HEK293 (cell line): ENCODE results near the gene FGD1.

Source experiments
- CTCF ChIA-PET: fragments of 350-600 bp; formaldehyde crosslinking; extraction: SDS; loops from one replicate; lab custom pipeline; 2021; ENCODE audit warnings: antibody characterized with exemption; lab: Yijun Ruan, JAX
- POLR2A ChIA-PET: fragments of 300-600 bp; formaldehyde crosslinking; extraction: SDS; loops from one replicate; lab custom pipeline; 2020; ENCODE audit warnings: antibody characterized with exemption, inconsistent platforms; lab: Yijun Ruan, JAX
- H3K27ac ChIP-seq: fragments of 200-500 bp; sonication (Bioruptor generic); 2 replicates; pipeline ENCODE4 v1.5.1; 2014; ENCODE audit warnings: low read depth, low read length, control low read depth, inconsistent platforms; ENCODE audit errors: extremely low read depth
- H3K36me3 ChIP-seq, 2 experiments: fragments of 200-500 bp in 1 of 2; sonication (Bioruptor generic) in 1 of 2; 1 replicate in 1 of 2; 2 replicates in 1 of 2; pipeline ENCODE4 v1.5.1; 2014 to 2017; ENCODE audit warnings: inconsistent platforms in 2 of 2, low read length in 2 of 2; ENCODE audit not compliant: control insufficient read depth in 2 of 2, insufficient read depth in 1 of 2
- H3K4me1 ChIP-seq: fragments of 200-500 bp; sonication (Bioruptor generic); 2 replicates; pipeline ENCODE4 v1.5.1; 2014; ENCODE audit warnings: mild to moderate bottlenecking, low read length, inconsistent platforms; ENCODE audit not compliant: control insufficient read depth, insufficient read depth
- H3K4me3 ChIP-seq: 2 replicates; pipeline ENCODE4 v1.5.1; 2011; ENCODE audit warnings: low read depth, mild to moderate bottlenecking, control low read depth, low read length, moderate library complexity
- H3K9me3 ChIP-seq: fragments of 200-500 bp; sonication (Bioruptor generic); 2 replicates; pipeline ENCODE4 v1.5.1; 2014; ENCODE audit warnings: low read depth, low read length, inconsistent platforms; ENCODE audit not compliant: control insufficient read depth, insufficient read depth
- EGR2 ChIP-seq: fragments of 450-650 bp; formaldehyde crosslinking; IDR thresholded peaks from 2 replicates; pipeline ENCODE4 v1.5.1; 2016; ENCODE audit warnings: low read depth, missing biosample characterization, missing genetic modification characterization
- KLF7 ChIP-seq: fragments of 450-650 bp; formaldehyde crosslinking; IDR thresholded peaks from 2 replicates; pipeline ENCODE4 v1.5.1; 2016; ENCODE audit warnings: missing biosample characterization, missing genetic modification characterization, borderline replicate concordance
- REPIN1 ChIP-seq: fragments of 450-650 bp; formaldehyde crosslinking; IDR thresholded peaks from 2 replicates; pipeline ENCODE4 v1.5.1; 2017; ENCODE audit warnings: missing biosample characterization, missing genetic modification characterization, low read depth
- SCRT1 ChIP-seq: fragments of 450-650 bp; formaldehyde crosslinking; IDR thresholded peaks from 2 replicates; pipeline ENCODE4 v1.5.1; 2016; ENCODE audit warnings: missing biosample characterization, missing genetic modification characterization, borderline replicate concordance
- SP7 ChIP-seq: fragments of 450-650 bp; formaldehyde crosslinking; IDR thresholded peaks from 2 replicates; pipeline ENCODE4 v1.5.1; 2016; ENCODE audit warnings: missing biosample characterization, missing genetic modification characterization
- ZBTB1 ChIP-seq: fragments of 450-650 bp; formaldehyde crosslinking; IDR thresholded peaks from 2 replicates; pipeline ENCODE4 v1.5.1; 2016; ENCODE audit warnings: missing biosample characterization, missing genetic modification characterization
- ZBTB20 ChIP-seq: fragments of 450-650 bp; formaldehyde crosslinking; IDR thresholded peaks from 2 replicates; pipeline ENCODE4 v1.5.1; 2016; ENCODE audit warnings: missing biosample characterization, missing genetic modification characterization
- ZFHX2 ChIP-seq: fragments of 450-650 bp; formaldehyde crosslinking; conservative IDR thresholded peaks from 2 replicates; pipeline ENCODE4 v1.5.1; 2016; ENCODE audit warnings: missing biosample characterization, missing genetic modification characterization
- ZIC2 ChIP-seq: fragments of 450-650 bp; formaldehyde crosslinking; IDR thresholded peaks from 2 replicates; pipeline ENCODE4 v1.5.1; 2016; ENCODE audit warnings: missing biosample characterization, missing genetic modification characterization
- ZNF133 ChIP-seq: fragments of 450-650 bp; formaldehyde crosslinking; IDR thresholded peaks from 2 replicates; pipeline ENCODE4 v1.5.1; 2016; ENCODE audit warnings: missing biosample characterization, missing genetic modification characterization
- ZNF202 ChIP-seq: fragments of 450-650 bp; formaldehyde crosslinking; IDR thresholded peaks from 2 replicates; pipeline ENCODE4 v1.5.1; 2016; ENCODE audit warnings: missing biosample characterization, missing genetic modification characterization, borderline replicate concordance
- ZNF214 ChIP-seq: fragments of 450-650 bp; formaldehyde crosslinking; IDR thresholded peaks from 2 replicates; pipeline ENCODE4 v1.5.1; 2017; ENCODE audit warnings: missing biosample characterization, mild to moderate bottlenecking, missing genetic modification characterization, borderline replicate concordance
- ZNF292 ChIP-seq: fragments of 450-650 bp; formaldehyde crosslinking; IDR thresholded peaks from 2 replicates; pipeline ENCODE4 v1.5.1; 2016; ENCODE audit warnings: low read depth, missing biosample characterization, missing genetic modification characterization, borderline replicate concordance
- ZNF324 ChIP-seq: fragments of 450-650 bp; formaldehyde crosslinking; IDR thresholded peaks from 2 replicates; pipeline ENCODE4 v1.5.1; 2016; ENCODE audit warnings: missing biosample characterization, missing genetic modification characterization
- ZNF394 ChIP-seq: fragments of 450-650 bp; formaldehyde crosslinking; IDR thresholded peaks from 2 replicates; pipeline ENCODE4 v1.5.1; 2016; ENCODE audit warnings: missing biosample characterization, missing genetic modification characterization, mild to moderate bottlenecking, moderate library complexity, borderline replicate concordance
- ZNF549 ChIP-seq: fragments of 450-650 bp; IDR thresholded peaks from 2 replicates; pipeline ENCODE4 v1.5.1; 2018; ENCODE audit warnings: missing biosample characterization, missing genetic modification characterization, mild to moderate bottlenecking, inconsistent platforms, moderate library complexity
- ZNF660 ChIP-seq: fragments of 450-650 bp; IDR thresholded peaks from 2 replicates; pipeline ENCODE4 v1.5.1; 2018; ENCODE audit warnings: missing biosample characterization, mild to moderate bottlenecking, missing genetic modification characterization
- ZNF792 ChIP-seq: fragments of 450-650 bp; formaldehyde crosslinking; IDR thresholded peaks from 2 replicates; pipeline ENCODE4 v1.5.1; 2016; ENCODE audit warnings: missing biosample characterization, missing genetic modification characterization
- ZSCAN30 ChIP-seq: fragments of 450-650 bp; IDR thresholded peaks from 2 replicates; pipeline ENCODE4 v1.5.1; 2018; ENCODE audit warnings: missing biosample characterization, mild to moderate bottlenecking, missing genetic modification characterization, moderate library complexity
- ZXDB ChIP-seq: fragments of 450-650 bp; formaldehyde crosslinking; IDR thresholded peaks from 2 replicates; pipeline ENCODE4 v1.5.1; 2016; ENCODE audit warnings: missing biosample characterization, missing genetic modification characterization
- TF ChIP-seq, protein P1 (sequence below): sonication (generic); formaldehyde crosslinking; IDR thresholded peaks from 2 replicates; pipeline ENCODE4 v1.8.1; 2022; ENCODE audit warnings: mild to moderate bottlenecking, moderate library complexity, missing genetic modification reagents
- TF ChIP-seq, protein P2 (sequence below): fragments of 450-650 bp; formaldehyde crosslinking; IDR thresholded peaks from 2 replicates; pipeline ENCODE4 v1.5.1; 2016; ENCODE audit warnings: missing biosample characterization, missing genetic modification characterization
- TF ChIP-seq, protein P3 (sequence below): fragments of 450-650 bp; formaldehyde crosslinking; IDR thresholded peaks from 2 replicates; pipeline ENCODE4 v1.5.1; 2016; ENCODE audit warnings: missing biosample characterization, missing genetic modification characterization
- TF ChIP-seq, protein P4 (sequence below): fragments of 450-650 bp; formaldehyde crosslinking; IDR thresholded peaks from 2 replicates; pipeline ENCODE4 v1.5.1; 2016; ENCODE audit warnings: missing biosample characterization, missing genetic modification characterization, low read depth
- TF ChIP-seq, protein P5 (sequence below): fragments of 450-650 bp; formaldehyde crosslinking; IDR thresholded peaks from 2 replicates; pipeline ENCODE4 v1.5.1; 2016; ENCODE audit warnings: missing biosample characterization, missing genetic modification characterization

The FGD1 gene

DNA sequence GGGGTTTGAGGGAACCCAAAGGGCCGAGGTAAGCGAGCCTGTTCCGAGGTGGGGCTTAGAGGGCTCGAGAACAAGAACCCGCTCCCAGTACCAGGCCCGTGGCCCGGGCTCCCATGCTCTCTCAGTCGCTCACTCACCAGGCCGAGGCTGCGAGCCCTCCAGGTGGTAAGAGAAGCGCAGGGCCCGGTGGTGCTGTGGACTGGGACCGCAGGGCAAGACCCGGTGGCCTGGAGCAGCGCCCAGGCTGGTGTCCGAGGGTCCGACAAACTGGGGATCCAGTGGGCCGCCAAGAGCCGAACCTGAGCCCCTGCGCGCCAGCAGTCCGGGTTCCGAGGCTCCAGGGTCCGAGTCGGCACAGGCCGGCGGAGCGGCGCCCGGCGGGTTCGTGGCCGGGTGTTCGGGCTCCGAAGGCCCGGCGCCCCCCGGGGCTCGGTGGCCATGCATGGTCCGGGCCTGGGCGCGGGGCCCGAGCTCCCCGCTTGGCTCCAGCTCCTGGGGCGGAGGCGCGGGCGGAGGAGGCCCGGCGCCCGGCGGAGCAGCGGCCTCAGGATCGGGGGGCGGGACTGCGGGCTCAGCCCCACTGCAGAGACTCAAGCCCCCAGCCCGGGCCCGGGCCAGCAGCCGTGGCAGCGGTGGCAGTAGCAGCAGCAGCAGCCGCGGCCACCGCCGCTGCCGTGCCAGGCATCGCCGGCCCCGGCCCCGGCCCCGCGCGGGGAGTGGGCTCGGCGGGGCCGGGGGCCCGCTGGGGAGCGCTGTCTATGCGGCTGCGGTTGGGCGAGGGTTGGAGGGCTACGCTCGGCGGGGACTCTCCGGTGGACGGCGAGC, 833 bp downstream of the FGD1 start (continued):
- TF ChIP-seq, protein P1, sequence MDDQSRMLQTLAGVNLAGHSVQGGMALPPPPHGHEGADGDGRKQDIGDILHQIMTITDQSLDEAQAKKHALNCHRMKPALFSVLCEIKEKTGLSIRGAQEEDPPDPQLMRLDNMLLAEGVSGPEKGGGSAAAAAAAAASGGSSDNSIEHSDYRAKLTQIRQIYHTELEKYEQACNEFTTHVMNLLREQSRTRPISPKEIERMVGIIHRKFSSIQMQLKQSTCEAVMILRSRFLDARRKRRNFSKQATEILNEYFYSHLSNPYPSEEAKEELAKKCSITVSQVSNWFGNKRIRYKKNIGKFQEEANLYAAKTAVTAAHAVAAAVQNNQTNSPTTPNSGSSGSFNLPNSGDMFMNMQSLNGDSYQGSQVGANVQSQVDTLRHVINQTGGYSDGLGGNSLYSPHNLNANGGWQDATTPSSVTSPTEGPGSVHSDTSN = peak; percentile 14; the same call in 1 of the 2 replicates
- no peak for TF ChIP-seq KLF7 (tag by site-specific recombination)
- no peak for TF ChIP-seq EGR2 (tag by site-specific recombination)
- 0 out of 2 replicates have a peak, but pooled peaks have one; percentile 8 for TF ChIP-seq ZIC2 (tag by site-specific recombination)
- no peak for TF ChIP-seq ZNF660
- TF ChIP-seq SCRT1 (tag by site-specific recombination) = no peak
- no peak for TF ChIP-seq ZNF792
- TF ChIP-seq ZNF549 (tag by site-specific recombination) = no peak
- TF ChIP-seq ZNF394 (tag by site-specific recombination) = no peak
- TF ChIP-seq, protein P2, sequence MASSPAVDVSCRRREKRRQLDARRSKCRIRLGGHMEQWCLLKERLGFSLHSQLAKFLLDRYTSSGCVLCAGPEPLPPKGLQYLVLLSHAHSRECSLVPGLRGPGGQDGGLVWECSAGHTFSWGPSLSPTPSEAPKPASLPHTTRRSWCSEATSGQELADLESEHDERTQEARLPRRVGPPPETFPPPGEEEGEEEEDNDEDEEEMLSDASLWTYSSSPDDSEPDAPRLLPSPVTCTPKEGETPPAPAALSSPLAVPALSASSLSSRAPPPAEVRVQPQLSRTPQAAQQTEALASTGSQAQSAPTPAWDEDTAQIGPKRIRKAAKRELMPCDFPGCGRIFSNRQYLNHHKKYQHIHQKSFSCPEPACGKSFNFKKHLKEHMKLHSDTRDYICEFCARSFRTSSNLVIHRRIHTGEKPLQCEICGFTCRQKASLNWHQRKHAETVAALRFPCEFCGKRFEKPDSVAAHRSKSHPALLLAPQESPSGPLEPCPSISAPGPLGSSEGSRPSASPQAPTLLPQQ = no peak
- TF ChIP-seq ZNF324 (tag by site-specific recombination) = no peak
- TF ChIP-seq REPIN1 (tag by site-specific recombination) = no peak
- TF ChIP-seq ZBTB1 (tag by site-specific recombination) = no peak
- TF ChIP-seq ZFHX2 (tag by site-specific recombination) = no peak
- TF ChIP-seq ZNF133 (tag by site-specific recombination) = no peak
- TF ChIP-seq ZNF292 (tag by site-specific recombination) = no peak
- TF ChIP-seq, protein P3, sequence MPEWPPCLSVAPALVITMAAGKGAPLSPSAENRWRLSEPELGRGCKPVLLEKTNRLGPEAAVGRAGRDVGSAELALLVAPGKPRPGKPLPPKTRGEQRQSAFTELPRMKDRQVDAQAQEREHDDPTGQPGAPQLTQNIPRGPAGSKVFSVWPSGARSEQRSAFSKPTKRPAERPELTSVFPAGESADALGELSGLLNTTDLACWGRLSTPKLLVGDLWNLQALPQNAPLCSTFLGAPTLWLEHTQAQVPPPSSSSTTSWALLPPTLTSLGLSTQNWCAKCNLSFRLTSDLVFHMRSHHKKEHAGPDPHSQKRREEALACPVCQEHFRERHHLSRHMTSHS (tag by site-specific recombination) = no peak
- TF ChIP-seq ZNF202 (tag by site-specific recombination) = no peak
- peak; percentile 60; the same call in 1 of the 2 replicates for TF ChIP-seq ZBTB20 (tag by site-specific recombination)

DNA sequence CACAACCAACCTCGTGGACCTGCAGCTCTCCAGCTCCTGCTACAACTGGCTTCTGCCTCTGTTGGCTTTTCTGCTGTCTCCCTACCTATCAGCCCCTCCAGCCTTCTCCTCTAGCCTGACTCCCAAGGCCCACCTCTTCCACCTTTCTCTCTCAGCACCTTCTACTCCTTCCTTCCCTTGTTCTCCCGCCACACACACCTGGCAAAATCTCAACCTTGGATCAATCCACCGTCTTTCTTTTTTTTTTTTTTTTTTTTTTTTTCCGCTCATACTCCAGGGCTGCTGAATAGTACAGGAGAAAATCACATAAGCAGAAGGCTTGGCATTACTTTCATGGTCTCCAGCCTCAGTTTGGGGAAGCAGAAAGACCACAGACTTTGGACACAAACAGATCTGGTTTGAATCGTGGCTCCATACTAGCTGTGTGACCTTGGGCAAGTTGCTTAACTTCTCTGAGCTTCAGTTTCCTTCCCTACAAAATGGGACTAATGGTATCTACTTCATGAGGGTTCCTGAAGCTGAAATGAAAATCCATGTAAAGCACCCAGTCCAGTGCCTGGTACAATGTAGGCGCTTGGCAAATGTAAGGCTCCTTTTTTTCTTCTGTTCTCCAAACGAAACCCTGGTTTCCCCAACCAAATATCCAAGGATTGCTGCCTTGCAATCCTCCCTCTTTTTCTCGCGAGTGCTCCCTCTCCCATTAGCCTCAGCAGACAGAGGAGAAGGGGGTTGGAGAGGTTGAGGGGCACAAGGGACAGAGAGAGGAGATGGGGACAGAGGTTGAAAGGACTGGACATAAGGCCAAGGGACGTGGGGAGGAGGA, 1.7 kb downstream of the FGD1 start:
- POLR2A ChIA-PET = interaction anchor here (0.5 to 1.1 kb wide), 3 partner anchors 15 to 451 kb away, joined by 3 to 10 read pairs (median 4); partner anchors contain the start of gene TSR2
- H3K9me3 ChIP-seq = no peaks in the 10 kb centered on the region
- CTCF ChIA-PET = no interaction called here
- peak overlapping the region; percentile 63 for H3K4me3 ChIP-seq
- peaks cover 0 to 6% of the 10 kb centered on the region in 2 experiments; a peak in 2 of 3 replicates for H3K36me3 ChIP-seq
- peaks cover 5% of the 10 kb centered on the region for H3K4me1 ChIP-seq
- peak overlapping the region; percentile 62; the same call in 1 of the 2 replicates for H3K27ac ChIP-seq
- TF ChIP-seq ZSCAN30 (tag by site-specific recombination) (peak; percentile 70; the same call in 1 of the 2 replicates), ZNF214 (tag by site-specific recombination) (no peak), ZXDB (tag by site-specific recombination) (no peak), ZNF324 (tag by site-specific recombination) (no peak), SP7 (no peak)
- TF ChIP-seq, protein P4, sequence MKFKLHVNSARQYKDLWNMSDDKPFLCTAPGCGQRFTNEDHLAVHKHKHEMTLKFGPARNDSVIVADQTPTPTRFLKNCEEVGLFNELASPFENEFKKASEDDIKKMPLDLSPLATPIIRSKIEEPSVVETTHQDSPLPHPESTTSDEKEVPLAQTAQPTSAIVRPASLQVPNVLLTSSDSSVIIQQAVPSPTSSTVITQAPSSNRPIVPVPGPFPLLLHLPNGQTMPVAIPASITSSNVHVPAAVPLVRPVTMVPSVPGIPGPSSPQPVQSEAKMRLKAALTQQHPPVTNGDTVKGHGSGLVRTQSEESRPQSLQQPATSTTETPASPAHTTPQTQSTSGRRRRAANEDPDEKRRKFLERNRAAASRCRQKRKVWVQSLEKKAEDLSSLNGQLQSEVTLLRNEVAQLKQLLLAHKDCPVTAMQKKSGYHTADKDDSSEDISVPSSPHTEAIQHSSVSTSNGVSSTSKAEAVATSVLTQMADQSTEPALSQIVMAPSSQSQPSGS = no peak
- TF ChIP-seq, protein P5, sequence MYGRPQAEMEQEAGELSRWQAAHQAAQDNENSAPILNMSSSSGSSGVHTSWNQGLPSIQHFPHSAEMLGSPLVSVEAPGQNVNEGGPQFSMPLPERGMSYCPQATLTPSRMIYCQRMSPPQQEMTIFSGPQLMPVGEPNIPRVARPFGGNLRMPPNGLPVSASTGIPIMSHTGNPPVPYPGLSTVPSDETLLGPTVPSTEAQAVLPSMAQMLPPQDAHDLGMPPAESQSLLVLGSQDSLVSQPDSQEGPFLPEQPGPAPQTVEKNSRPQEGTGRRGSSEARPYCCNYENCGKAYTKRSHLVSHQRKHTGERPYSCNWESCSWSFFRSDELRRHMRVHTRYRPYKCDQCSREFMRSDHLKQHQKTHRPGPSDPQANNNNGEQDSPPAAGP (tag by site-specific recombination) = no peak
